ENCODE data around the gene GREB1L. TPM values are rescaled to one million over a fixed set of nuclear protein-coding genes. Genes with fewer than 3 reads are reported as not detected.
A peak's percentile ranks its signal among the peaks of the same experiment; 100 is the strongest.
"Not testable (repeated sequence)": the region's sequence is repeated elsewhere in the genome, so short reads cannot be mapped to it uniquely, and the experiment has no call there.

The GREB1L gene
- total RNA-seq, 2 donors from 2014 or later = not detected

- DNase-seq (ENCODE audit: low spot score) (no peak), ATAC-seq (no peak)
- H3K27me3 Mint-ChIP-seq = peaks cover 9 to 10% of the 10 kb centered on the region in 2 donors
- H3K27ac Mint-ChIP-seq = no peak overlapping the region
- no peaks in the 10 kb centered on the region for H3K9me3 Mint-ChIP-seq
- no peak overlapping the region for H3K4me3 Mint-ChIP-seq
- no peaks in the 10 kb centered on the region for H3K36me3 Mint-ChIP-seq
- H3K4me1 Mint-ChIP-seq (ENCODE audit: low read depth in 2 of 2) = no peaks in the 10 kb centered on the region
Observed at GRCh38 chr18:21369146-21369545, 127.1 kb downstream of the GREB1L start.

GRCh38 chr18:21369597-21369996 lies 127.6 kb downstream of the GREB1L start:
- not testable (repeated sequence) for H3K4me3 Mint-ChIP-seq; DNase-seq (ENCODE audit: low spot score); H3K9me3 Mint-ChIP-seq; H3K36me3 Mint-ChIP-seq; ATAC-seq; H3K27ac Mint-ChIP-seq; H3K4me1 Mint-ChIP-seq (ENCODE audit: low read depth in 2 of 2)
- H3K27me3 Mint-ChIP-seq = peaks cover 9 to 10% of the 10 kb centered on the region in 2 donors

- H3K27ac Mint-ChIP-seq = no peak overlapping the region
- no peaks in the 10 kb centered on the region for H3K9me3 Mint-ChIP-seq
- no peaks in the 10 kb centered on the region for H3K4me1 Mint-ChIP-seq (ENCODE audit: low read depth in 2 of 2)
- no peaks in the 10 kb centered on the region for H3K36me3 Mint-ChIP-seq
- H3K4me3 Mint-ChIP-seq = no peak overlapping the region
- H3K27me3 Mint-ChIP-seq = peaks cover 5% of the 10 kb centered on the region in 2 donors
- ATAC-seq (no peak), DNase-seq (ENCODE audit: low spot score) (no peak)
Observed at GRCh38 chr18:21383031-21383430, 141.0 kb downstream of the GREB1L start.

- peaks cover 11 to 15% of the 10 kb centered on the region in 2 donors for H3K27me3 Mint-ChIP-seq
- no peaks in the 10 kb centered on the region for H3K9me3 Mint-ChIP-seq
- H3K4me3 Mint-ChIP-seq = no peak overlapping the region
- ATAC-seq = no peak
- no peak overlapping the region for H3K27ac Mint-ChIP-seq
- H3K36me3 Mint-ChIP-seq = no peaks in the 10 kb centered on the region
- no peaks in the 10 kb centered on the region for H3K4me1 Mint-ChIP-seq (ENCODE audit: low read depth in 2 of 2)
- no peak for DNase-seq (ENCODE audit: low spot score)
Observed at GRCh38 chr18:21386523-21387240, 144.7 kb downstream of the GREB1L start.

GRCh38 chr18:21387886-21388285 lies 145.9 kb downstream of the GREB1L start:
- H3K4me1 Mint-ChIP-seq (ENCODE audit: low read depth in 2 of 2) = no peaks in the 10 kb centered on the region
- no peaks in the 10 kb centered on the region for H3K9me3 Mint-ChIP-seq
- H3K4me3 Mint-ChIP-seq = no peak overlapping the region
- no peak overlapping the region for H3K27ac Mint-ChIP-seq
- H3K36me3 Mint-ChIP-seq = no peaks in the 10 kb centered on the region
- peaks cover 11 to 13% of the 10 kb centered on the region in 2 donors for H3K27me3 Mint-ChIP-seq
- ATAC-seq (no peak), DNase-seq (ENCODE audit: low spot score) (no peak)

GRCh38 chr18:21389283-21389682 lies 147.3 kb downstream of the GREB1L start:
- ATAC-seq = no peak
- Mint-ChIP-seq H3K36me3 (no peaks in the 10 kb centered on the region), H3K27ac (no peak overlapping the region), H3K27me3 (peaks cover 7 to 13% of the 10 kb centered on the region in 2 donors), H3K4me1 (ENCODE audit: low read depth in 2 of 2) (no peaks in the 10 kb centered on the region), H3K4me3 (no peak overlapping the region), H3K9me3 (no peaks in the 10 kb centered on the region)
- DNase-seq (ENCODE audit: low spot score) = no peak

GRCh38 chr18:21389903-21390302 lies 147.9 kb downstream of the GREB1L start:
- ATAC-seq (no peak), DNase-seq (ENCODE audit: low spot score) (no peak)
- Mint-ChIP-seq H3K27ac (no peak overlapping the region), H3K4me3 (no peak overlapping the region), H3K9me3 (no peaks in the 10 kb centered on the region), H3K36me3 (no peaks in the 10 kb centered on the region), H3K4me1 (ENCODE audit: low read depth in 2 of 2) (no peaks in the 10 kb centered on the region), H3K27me3 (peaks cover 6 to 13% of the 10 kb centered on the region in 2 donors)

- H3K36me3 Mint-ChIP-seq = no peaks in the 10 kb centered on the region
- H3K27me3 Mint-ChIP-seq = peaks cover 6 to 13% of the 10 kb centered on the region in 2 donors
- no peak for DNase-seq (ENCODE audit: low spot score)
- no peaks in the 10 kb centered on the region for H3K4me1 Mint-ChIP-seq (ENCODE audit: low read depth in 2 of 2)
- no peak overlapping the region for H3K4me3 Mint-ChIP-seq
- no peak overlapping the region for H3K27ac Mint-ChIP-seq
- no peaks in the 10 kb centered on the region for H3K9me3 Mint-ChIP-seq
- peak; percentile 32 to 64 for ATAC-seq
Observed at GRCh38 chr18:21391074-21391673, 149.1 kb downstream of the GREB1L start.

GRCh38 chr18:21393986-21394385 lies 152.0 kb downstream of the GREB1L start:
- no peaks in the 10 kb centered on the region for H3K36me3 Mint-ChIP-seq
- no peaks in the 10 kb centered on the region for H3K9me3 Mint-ChIP-seq
- H3K4me1 Mint-ChIP-seq (ENCODE audit: low read depth in 2 of 2) = no peaks in the 10 kb centered on the region
- peaks cover 5 to 11% of the 10 kb centered on the region in 2 donors for H3K27me3 Mint-ChIP-seq
- ATAC-seq (no peak), DNase-seq (ENCODE audit: low spot score) (no peak)
- H3K27ac Mint-ChIP-seq = no peak overlapping the region
- no peak overlapping the region for H3K4me3 Mint-ChIP-seq

GRCh38 chr18:21398121-21398520 lies 156.1 kb downstream of the GREB1L start:
- Mint-ChIP-seq H3K9me3 (no peaks in the 10 kb centered on the region), H3K27me3 (peaks cover 11 to 13% of the 10 kb centered on the region in 2 donors), H3K4me3 (no peak overlapping the region), H3K36me3 (no peaks in the 10 kb centered on the region), H3K27ac (no peak overlapping the region), H3K4me1 (ENCODE audit: low read depth in 2 of 2) (no peaks in the 10 kb centered on the region)
- no peak for ATAC-seq
- no peak for DNase-seq (ENCODE audit: low spot score)

GRCh38 chr18:21402272-21402671 lies 160.2 kb downstream of the GREB1L start:
- Mint-ChIP-seq H3K36me3 (no peaks in the 10 kb centered on the region), H3K27ac (no peak overlapping the region), H3K4me3 (no peak overlapping the region), H3K9me3 (no peaks in the 10 kb centered on the region), H3K4me1 (ENCODE audit: low read depth in 2 of 2) (no peaks in the 10 kb centered on the region), H3K27me3 (peaks cover 11 to 13% of the 10 kb centered on the region in 2 donors)
- ATAC-seq = no peak
- no peak for DNase-seq (ENCODE audit: low spot score)

GRCh38 chr18:21404426-21404825 lies 162.4 kb downstream of the GREB1L start:
- no peak for ATAC-seq
- no peak for DNase-seq (ENCODE audit: low spot score)
- Mint-ChIP-seq H3K9me3 (no peaks in the 10 kb centered on the region), H3K4me1 (ENCODE audit: low read depth in 2 of 2) (no peaks in the 10 kb centered on the region), H3K36me3 (no peaks in the 10 kb centered on the region), H3K4me3 (no peak overlapping the region), H3K27ac (no peak overlapping the region), H3K27me3 (peaks cover 8% of the 10 kb centered on the region in 2 donors)

GRCh38 chr18:21406116-21406515 lies 164.1 kb downstream of the GREB1L start:
- Mint-ChIP-seq H3K9me3 (no peaks in the 10 kb centered on the region), H3K27ac (no peak overlapping the region), H3K4me1 (ENCODE audit: low read depth in 2 of 2) (no peaks in the 10 kb centered on the region), H3K36me3 (no peaks in the 10 kb centered on the region), H3K27me3 (peaks cover 5 to 8% of the 10 kb centered on the region in 2 donors), H3K4me3 (no peak overlapping the region)
- DNase-seq (ENCODE audit: low spot score) (no peak), ATAC-seq (no peak)

GRCh38 chr18:21408681-21409080 lies 166.6 kb downstream of the GREB1L start:
- DNase-seq (ENCODE audit: low spot score) (no peak), ATAC-seq (no peak)
- H3K4me3 Mint-ChIP-seq = no peak overlapping the region
- peaks cover 6 to 12% of the 10 kb centered on the region in 2 donors for H3K27me3 Mint-ChIP-seq
- H3K4me1 Mint-ChIP-seq (ENCODE audit: low read depth in 2 of 2) = no peaks in the 10 kb centered on the region
- no peaks in the 10 kb centered on the region for H3K9me3 Mint-ChIP-seq
- H3K36me3 Mint-ChIP-seq = no peaks in the 10 kb centered on the region
- H3K27ac Mint-ChIP-seq = no peak overlapping the region
